Brain microvascular endothelial cell (primary cell): ENCODE results near the gene LAMP1.
"Not testable (repeated sequence)": the region's sequence is repeated elsewhere in the genome, so short reads cannot be mapped to it uniquely, and the experiment has no call there.

Source experiments
- DNase-seq: peaks from one replicate; pipeline ENCODE4 v3.0.0-alpha.2; 2020
- H3K27ac ChIP-seq: fragments of 250-450 bp; sonication (Bioruptor Pico); 2 replicates; pipeline ENCODE4 v1.5.1; 2020; ENCODE audit warnings: mild to moderate bottlenecking, moderate library complexity
- H3K27me3 ChIP-seq: fragments of 250-450 bp; sonication (Bioruptor Pico); replicated peaks from 2 replicates; pipeline ENCODE4 v1.5.1; 2020; ENCODE audit warnings: mild to moderate bottlenecking
- H3K36me3 ChIP-seq: fragments of 250-450 bp; sonication (Bioruptor Pico); replicated peaks from 2 replicates; pipeline ENCODE4 v1.5.1; 2020; ENCODE audit warnings: mild to moderate bottlenecking
- H3K4me3 ChIP-seq: 2 replicates; pipeline ENCODE4 v1.5.1; 2011; ENCODE audit warnings: low read depth, mild to moderate bottlenecking, control low read depth, low read length, moderate library complexity
- in situ Hi-C: cut with HindIII; loops from 2 replicates; pipeline ENCODE4 v1.10.0; 2017; ENCODE audit warnings: low sequenced_read_pairs, low pct_ligation_motif_present
- TF ChIP-seq, protein P1 (sequence below): IDR thresholded peaks from 2 replicates; pipeline ENCODE4 v1.5.1; 2011; ENCODE audit warnings: low read depth, mild to moderate bottlenecking, moderate library complexity, low read length, control low read depth, inconsistent platforms; ENCODE audit errors: missing control alignments

The LAMP1 gene

DNA sequence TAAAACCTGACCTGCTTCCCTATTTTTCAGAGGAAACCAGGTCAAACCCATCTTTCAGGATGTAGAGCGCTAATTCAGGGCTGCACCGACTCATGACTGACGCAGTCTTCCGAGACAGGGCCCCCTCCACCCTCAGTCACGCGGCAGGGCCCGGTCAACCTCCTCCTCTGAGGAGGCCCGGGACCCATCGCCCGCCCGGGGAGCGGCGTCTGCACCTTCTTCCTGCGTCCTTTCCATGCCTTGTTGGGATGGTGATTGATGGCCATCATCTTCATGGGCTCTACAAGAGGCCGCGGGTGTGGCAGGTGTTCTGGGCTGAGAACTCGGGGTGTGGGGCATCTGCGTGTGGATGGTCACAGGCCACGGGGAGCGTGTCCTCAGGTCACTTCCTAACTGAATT is 40.9 kb downstream of the LAMP1 start:
- no peak for DNase-seq
- TF ChIP-seq, protein P1, sequence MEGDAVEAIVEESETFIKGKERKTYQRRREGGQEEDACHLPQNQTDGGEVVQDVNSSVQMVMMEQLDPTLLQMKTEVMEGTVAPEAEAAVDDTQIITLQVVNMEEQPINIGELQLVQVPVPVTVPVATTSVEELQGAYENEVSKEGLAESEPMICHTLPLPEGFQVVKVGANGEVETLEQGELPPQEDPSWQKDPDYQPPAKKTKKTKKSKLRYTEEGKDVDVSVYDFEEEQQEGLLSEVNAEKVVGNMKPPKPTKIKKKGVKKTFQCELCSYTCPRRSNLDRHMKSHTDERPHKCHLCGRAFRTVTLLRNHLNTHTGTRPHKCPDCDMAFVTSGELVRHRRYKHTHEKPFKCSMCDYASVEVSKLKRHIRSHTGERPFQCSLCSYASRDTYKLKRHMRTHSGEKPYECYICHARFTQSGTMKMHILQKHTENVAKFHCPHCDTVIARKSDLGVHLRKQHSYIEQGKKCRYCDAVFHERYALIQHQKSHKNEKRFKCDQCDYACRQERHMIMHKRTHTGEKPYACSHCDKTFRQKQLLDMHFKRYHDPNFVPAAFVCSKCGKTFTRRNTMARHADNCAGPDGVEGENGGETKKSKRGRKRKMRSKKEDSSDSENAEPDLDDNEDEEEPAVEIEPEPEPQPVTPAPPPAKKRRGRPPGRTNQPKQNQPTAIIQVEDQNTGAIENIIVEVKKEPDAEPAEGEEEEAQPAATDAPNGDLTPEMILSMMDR = no peak
- no peak overlapping the region for H3K4me3 ChIP-seq
- H3K27ac ChIP-seq = no peak overlapping the region
- in situ Hi-C loops = no loop called here
- no peaks in the 10 kb centered on the region for H3K36me3 ChIP-seq
- no peaks in the 10 kb centered on the region for H3K27me3 ChIP-seq

DNA sequence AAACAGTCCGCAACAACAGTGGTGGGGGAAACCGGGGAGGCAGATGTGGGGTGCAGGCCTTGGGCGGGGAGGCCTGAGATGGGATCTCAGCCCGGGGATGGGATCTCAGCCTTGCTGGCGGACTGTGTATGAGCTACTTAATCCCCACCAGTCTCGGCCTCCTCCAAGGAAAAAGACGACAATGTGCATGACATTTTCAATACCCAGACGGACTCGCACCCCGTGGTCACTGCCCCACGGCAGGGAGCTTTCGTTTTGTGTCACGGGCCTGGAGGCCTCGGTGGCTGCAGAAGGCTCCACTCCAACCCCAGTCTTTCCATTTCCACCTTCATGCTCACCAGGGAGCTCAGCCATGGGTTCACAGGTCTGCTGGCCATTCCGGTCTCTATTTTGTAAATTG is 41.4 kb downstream of the LAMP1 start:
- in situ Hi-C loops = no loop called here
- no peak overlapping the region for H3K4me3 ChIP-seq
- no peak overlapping the region for H3K27ac ChIP-seq
- TF ChIP-seq, protein P1 = no peak
- H3K27me3 ChIP-seq = no peaks in the 10 kb centered on the region
- no peaks in the 10 kb centered on the region for H3K36me3 ChIP-seq
- DNase-seq = no peak

DNA sequence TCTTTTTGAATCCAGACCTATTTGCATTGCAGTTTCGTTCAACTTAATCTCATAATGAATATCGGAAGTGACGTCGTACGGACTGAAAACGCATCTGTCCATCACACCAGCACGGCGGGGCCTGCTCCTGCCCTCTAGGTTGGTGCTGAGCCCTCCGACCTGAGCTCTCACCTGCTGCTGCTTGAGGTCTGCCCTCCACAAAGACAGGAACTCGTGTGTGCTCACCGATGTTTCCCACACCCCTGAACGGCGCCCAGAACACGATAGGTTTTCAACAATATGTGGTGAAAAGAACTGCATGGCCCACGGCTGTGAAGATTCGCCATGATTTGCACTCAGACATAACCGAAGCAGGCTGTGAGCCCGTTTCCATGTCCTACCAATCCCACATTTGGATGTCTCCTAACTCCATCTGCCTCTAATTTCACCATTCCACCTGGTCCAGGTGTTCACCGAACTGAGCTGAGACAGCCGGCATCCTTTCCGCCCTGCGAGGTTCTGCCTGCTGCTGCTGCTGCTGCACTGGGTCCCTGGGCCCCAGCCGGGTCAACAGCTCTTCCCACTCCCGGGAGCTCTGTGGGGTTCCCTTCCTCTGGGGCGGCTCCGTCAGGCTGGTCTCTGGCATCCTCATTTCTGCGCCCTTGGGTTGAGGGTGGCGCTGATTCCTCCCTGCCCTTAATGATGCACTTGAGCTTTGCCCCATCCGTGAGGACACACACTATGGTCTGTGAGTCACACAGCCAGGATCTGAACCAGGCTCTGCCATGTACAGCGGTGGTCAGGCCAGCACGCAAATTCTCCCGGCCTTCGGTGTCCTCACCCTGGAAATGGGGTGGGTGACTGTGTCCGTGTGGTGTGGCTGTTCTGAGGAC is 46.0 kb downstream of the LAMP1 start:
- Histone ChIP-seq H3K36me3 (no peaks in the 10 kb centered on the region), H3K4me3 (no peak overlapping the region), H3K27me3 (no peaks in the 10 kb centered on the region), H3K27ac (no peak overlapping the region)
- TF ChIP-seq, protein P1 = no peak
- no peak for DNase-seq
- in situ Hi-C loops = no loop called here

- TF ChIP-seq, protein P1 = no peak
- H3K36me3 ChIP-seq = no peaks in the 10 kb centered on the region
- no peak for DNase-seq
- no peaks in the 10 kb centered on the region for H3K27me3 ChIP-seq
- H3K4me3 ChIP-seq = no peak overlapping the region
- no peak overlapping the region for H3K27ac ChIP-seq
- in situ Hi-C loops = no loop called here
Measured at GRCh38 chr13:113343692-113343968, 46.6 kb downstream of the LAMP1 start.

DNA sequence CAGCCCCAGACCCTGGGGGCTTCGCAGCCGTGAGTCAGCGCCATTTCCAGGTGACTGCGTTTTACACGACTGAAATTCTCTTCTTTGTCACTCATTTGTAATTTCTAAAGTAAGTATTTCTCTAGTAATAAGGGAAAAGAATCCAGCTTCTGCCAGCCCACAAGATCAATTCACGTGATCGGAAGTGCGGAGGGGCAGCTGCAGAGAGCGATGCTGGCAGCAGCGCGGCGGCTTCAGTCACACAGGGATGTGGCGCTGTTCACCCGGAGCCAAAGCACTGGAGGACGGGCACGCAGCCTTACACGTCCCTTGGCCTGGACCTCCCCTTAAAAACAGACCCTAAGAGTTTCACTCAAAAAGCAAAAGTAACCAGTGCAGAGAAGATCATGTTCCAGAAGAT is 48.4 kb downstream of the LAMP1 start:
- in situ Hi-C loops = no loop called here
- no peak overlapping the region for H3K4me3 ChIP-seq
- no peak for DNase-seq
- no peaks in the 10 kb centered on the region for H3K27me3 ChIP-seq
- no peaks in the 10 kb centered on the region for H3K36me3 ChIP-seq
- TF ChIP-seq, protein P1 = no peak
- no peak overlapping the region for H3K27ac ChIP-seq

- H3K4me3 ChIP-seq, H3K27ac ChIP-seq, in situ Hi-C loops, H3K36me3 ChIP-seq, DNase-seq, H3K27me3 ChIP-seq: not testable (repeated sequence)
Measured at GRCh38 chr13:113347736-113348225, 50.7 kb downstream of the LAMP1 start.
